ENCODE data around the gene TMEM156.

The TMEM156 gene

DNA sequence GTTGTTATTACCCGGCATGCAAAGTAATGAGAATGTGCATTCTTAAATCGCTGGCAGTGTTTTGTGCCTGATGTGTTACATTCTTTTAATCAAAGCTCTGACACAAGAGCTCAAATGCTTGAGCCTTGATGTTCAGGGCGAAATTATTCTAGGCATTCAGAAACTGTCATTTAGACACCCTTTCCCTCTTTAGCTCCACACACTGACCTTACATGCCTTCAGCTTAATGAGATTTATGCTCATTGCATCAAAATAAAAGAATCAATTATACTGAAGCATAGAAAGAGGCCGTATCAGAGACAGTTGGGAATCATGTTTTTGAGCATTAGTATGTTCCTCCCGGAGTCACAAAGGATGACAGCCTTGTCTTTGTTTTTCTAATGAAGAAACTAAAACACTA lies 107.9 kb downstream of the TMEM156 start:
- DNase-seq (ENCODE audit: low spot score): no peak

- no peak for DNase-seq (ENCODE audit: low spot score)
Measured at GRCh38 chr4:38923746-38924145, 108.5 kb downstream of the TMEM156 start.

- no peak for DNase-seq (ENCODE audit: low spot score)
Measured at GRCh38 chr4:38921151-38921550, 111.1 kb downstream of the TMEM156 start.

GRCh38 chr4:38920677-38921076 lies 111.5 kb downstream of the TMEM156 start:
- no peak for DNase-seq (ENCODE audit: low spot score)

GRCh38 chr4:38920186-38920585 lies 112.0 kb downstream of the TMEM156 start:
- DNase-seq (ENCODE audit: low spot score): no peak

DNA sequence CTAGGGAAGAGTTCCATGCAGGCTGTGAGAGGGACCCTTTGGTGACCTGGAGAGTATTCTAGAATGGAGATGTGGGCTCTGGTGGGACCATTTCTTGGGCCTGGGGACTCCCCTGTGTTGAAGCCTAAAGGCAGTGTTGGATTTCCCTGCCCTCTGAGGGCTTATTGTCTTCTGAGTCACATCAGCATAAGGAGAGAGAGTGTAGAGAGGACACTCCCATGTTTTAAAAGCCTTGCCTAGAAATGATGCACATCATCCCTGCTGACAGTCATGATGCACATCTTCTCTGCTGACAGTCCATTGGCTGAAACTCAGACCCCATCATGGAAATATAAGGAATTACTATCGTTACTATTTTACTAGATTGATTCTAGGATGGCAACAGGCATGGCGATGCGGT lies 112.7 kb downstream of the TMEM156 start:
- no peak for DNase-seq (ENCODE audit: low spot score)

DNA sequence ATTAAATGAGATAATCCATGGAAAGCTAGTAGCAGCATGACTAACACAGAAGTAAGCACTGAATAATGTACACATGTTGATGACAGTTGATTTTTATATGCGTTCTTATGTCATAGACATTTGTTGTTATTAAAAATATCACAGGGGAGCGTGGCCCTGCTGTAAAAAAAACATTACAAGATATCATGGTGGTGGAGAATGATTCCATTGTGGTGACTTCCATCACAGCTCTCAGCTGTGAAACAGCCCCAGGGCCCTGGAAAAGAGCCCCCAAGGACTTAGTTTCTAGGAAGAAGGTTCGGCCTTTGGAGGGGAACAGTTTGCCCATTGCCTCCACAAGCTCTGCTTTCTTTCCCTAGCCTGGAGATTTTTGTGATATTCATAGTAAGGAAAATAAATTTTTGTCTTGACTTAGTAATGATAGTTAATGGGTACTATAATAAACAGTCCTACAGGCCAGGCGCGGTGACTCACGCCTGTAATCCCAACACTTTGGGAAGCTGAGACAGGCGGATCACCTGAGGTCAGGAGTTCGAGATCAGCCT lies 114.7 kb downstream of the TMEM156 start:
- no peak for DNase-seq (ENCODE audit: low spot score)

Data from GM03348 (cell line).